22Rv1 (cell line): ENCODE results near the gene PRRG3.

Experiments used
- CTCF ChIP-seq: fragments of 450-650 bp; IDR thresholded peaks from 2 replicates; pipeline ENCODE4 v1.5.1; 2017; ENCODE audit warnings: mild to moderate bottlenecking
- ZFX ChIP-seq: fragments of 450-650 bp; IDR thresholded peaks from 2 replicates; pipeline ENCODE4 v1.6.1; 2017; ENCODE audit warnings: antibody characterized with exemption, borderline replicate concordance

DNA sequence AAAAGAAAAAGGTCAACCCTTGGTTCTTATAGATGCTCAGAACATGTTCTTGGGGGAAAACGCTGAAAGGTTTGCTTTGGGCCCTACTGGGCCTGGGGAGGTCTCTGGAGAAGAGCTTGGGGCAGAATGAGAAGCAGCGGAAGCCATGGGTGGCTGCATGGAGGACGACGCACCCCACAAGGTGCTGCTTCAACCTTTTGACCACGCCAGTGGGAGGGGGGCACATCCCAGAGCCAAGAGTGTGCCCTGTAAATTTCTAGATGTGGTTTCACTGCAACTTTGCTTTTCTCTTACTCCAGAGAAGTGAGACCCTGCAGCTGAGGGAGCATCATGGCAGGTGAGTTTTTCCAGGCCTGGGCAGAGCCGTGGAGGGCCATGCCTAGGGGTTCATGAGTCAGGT is 3.2 kb downstream of the PRRG3 start:
- TF ChIP-seq CTCF (no peak), ZFX (no peak)
